ENCODE measurements around the gene C13orf46. TPM values are rescaled to one million over a fixed set of nuclear protein-coding genes. Genes with fewer than 3 reads are reported as not detected.

Gene C13orf46
- total RNA-seq (under 1 TPM in 1 of 2 donors, not detected in 1; 0.17 TPM), polyA plus RNA-seq (under 1 TPM in 1 of 2 donors, not detected in 1; 0.10 TPM)

DNA sequence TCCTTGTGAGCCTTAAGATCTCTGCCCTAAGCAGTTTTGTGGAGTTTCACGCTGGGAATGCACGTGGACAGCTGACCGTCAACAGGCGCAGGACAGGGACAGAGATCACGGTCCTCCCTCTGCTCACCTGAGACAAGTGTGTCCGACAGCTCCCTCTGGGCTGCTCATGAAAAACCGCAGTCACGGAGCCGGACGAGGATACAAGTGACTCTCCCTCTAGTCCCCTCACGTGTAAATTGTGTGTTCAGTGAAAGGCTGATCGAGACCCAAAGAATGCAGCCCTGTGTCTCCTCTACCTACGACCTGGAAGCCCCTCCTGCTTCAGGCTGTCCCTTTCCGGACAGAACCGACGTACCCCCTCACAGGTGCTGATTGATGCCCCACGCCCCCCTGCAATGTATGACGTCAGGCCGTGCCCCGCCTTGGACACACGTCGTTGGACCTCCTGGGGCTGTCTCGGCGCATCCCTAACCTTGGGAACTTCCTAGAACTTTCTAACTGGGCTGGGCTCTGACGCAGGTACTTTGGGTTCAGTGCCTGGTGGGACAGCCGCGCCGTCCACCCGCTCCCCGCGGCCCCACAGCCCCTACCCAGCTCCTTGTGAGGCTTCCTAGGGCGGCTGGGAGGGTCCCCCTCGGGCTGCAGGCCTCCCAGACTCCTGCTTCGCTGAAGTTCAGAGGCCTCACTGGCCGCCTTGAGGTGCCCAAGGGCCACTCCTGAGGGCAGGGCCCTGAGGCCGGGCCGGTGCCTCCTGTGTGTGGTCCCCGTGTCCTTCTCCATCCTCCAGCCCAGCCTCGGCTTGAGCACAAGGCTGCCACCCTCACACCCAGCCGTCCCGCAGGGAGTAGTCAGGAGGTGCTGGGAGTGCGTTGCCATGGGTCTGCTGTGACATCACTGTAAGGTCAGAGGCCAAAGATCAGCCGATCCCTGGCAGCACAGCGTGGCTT lies at the start of gene C13orf46:
Gene C13orf46, minus strand, starts transcription at position 859 of the 947 bp plus-strand sequence. Its CDS starts 79 bp downstream, at position 780.
- H3K27me3 ChIP-seq (ENCODE audit: control insufficient read depth in 4 of 4, insufficient read depth in 4 of 4, low read length in 3 of 4) = no peaks in the 10 kb centered on the region
- no peak for DNase-seq (ENCODE audit: low spot score)
- no peaks in the 10 kb centered on the region for H3K36me3 ChIP-seq (ENCODE audit: control insufficient read depth in 4 of 4, insufficient read depth in 3 of 4, low read depth in 1 of 4, low read length in 3 of 4)
- WGBS = 88% methylated on average over 44 of the region's 44 CpGs
- H3K9ac ChIP-seq (ENCODE audit: low read depth in 1 of 2, low read length in 2 of 2) = no peak within 1 kb of the TSS
- H3K27ac ChIP-seq (ENCODE audit: low read depth in 1 of 2, low read length in 2 of 2) = no peak within 1 kb of the TSS
- no peaks in the 10 kb centered on the region for H3K9me3 ChIP-seq (ENCODE audit: control insufficient read depth in 4 of 4, low read length in 3 of 4)
- peak in 1 of 2 donors; percentile 50 for TF ChIP-seq HNF4A (conservative IDR thresholded peaks at IDR 0.05)
- TF ChIP-seq SP1 (IDR thresholded peaks at IDR 0.05) = no peak
- peak in 1 of 2 donors; percentile 55 for TF ChIP-seq RXRA (IDR thresholded peaks at IDR 0.05)
- no peak within 1 kb of the TSS for H3K4me3 ChIP-seq (ENCODE audit: low read depth in 1 of 3, low read length in 3 of 3)
- H3K4me1 ChIP-seq (ENCODE audit: control insufficient read depth in 4 of 4, insufficient read depth in 4 of 4, low read length in 3 of 4) = peaks cover 12 to 20% (median 16%) of the 10 kb centered on the region in 4 donors

DNA sequence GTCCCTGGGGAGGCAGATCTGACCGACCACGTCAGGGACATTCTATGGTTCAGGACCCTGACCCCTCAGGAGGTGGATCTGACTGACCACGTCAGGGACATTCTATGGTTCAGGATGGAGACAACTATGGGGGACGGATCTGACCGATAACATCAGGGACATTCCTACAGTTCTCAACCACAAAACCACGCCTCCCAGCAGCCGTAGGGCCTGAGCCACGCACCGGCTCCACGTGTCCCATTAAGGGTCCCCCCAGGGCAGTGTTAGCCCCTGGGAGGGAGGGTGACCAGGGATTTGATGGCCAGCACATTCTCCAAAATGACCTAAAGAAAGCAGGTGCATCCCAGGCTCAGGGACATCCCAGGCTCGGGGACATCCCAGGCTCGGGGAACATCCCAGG lies 49.0 kb upstream of the C13orf46 start:
- Histone ChIP-seq H3K4me3 (ENCODE audit: low read depth in 1 of 3, low read length in 3 of 3) (no peak overlapping the region), H3K9ac (ENCODE audit: low read depth in 1 of 2, low read length in 2 of 2) (no peak overlapping the region), H3K27me3 (ENCODE audit: control insufficient read depth in 4 of 4, insufficient read depth in 4 of 4, low read length in 3 of 4) (no peaks in the 10 kb centered on the region), H3K27ac (ENCODE audit: low read depth in 1 of 2, low read length in 2 of 2) (no peak overlapping the region), H3K36me3 (ENCODE audit: control insufficient read depth in 4 of 4, insufficient read depth in 3 of 4, low read depth in 1 of 4, low read length in 3 of 4) (peaks cover 0 to 4% (median 1%) of the 10 kb centered on the region in 4 donors), H3K9me3 (ENCODE audit: control insufficient read depth in 4 of 4, low read length in 3 of 4) (no peaks in the 10 kb centered on the region), H3K4me1 (ENCODE audit: control insufficient read depth in 4 of 4, insufficient read depth in 4 of 4, low read length in 3 of 4) (no peaks in the 10 kb centered on the region)
- WGBS = 85% methylated on average over 12 of the region's 12 CpGs
- DNase-seq (ENCODE audit: low spot score) = no peak
- TF ChIP-seq HNF4G (IDR thresholded peaks at IDR 0.05) = no peak
- TF ChIP-seq, protein P1, sequence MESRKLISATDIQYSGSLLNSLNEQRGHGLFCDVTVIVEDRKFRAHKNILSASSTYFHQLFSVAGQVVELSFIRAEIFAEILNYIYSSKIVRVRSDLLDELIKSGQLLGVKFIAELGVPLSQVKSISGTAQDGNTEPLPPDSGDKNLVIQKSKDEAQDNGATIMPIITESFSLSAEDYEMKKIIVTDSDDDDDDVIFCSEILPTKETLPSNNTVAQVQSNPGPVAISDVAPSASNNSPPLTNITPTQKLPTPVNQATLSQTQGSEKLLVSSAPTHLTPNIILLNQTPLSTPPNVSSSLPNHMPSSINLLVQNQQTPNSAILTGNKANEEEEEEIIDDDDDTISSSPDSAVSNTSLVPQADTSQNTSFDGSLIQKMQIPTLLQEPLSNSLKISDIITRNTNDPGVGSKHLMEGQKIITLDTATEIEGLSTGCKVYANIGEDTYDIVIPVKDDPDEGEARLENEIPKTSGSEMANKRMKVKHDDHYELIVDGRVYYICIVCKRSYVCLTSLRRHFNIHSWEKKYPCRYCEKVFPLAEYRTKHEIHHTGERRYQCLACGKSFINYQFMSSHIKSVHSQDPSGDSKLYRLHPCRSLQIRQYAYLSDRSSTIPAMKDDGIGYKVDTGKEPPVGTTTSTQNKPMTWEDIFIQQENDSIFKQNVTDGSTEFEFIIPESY (IDR thresholded peaks at IDR 0.05) = no peak
- no peak for TF ChIP-seq FOXA1 (IDR thresholded peaks at IDR 0.05)
- no peak for TF ChIP-seq JUND (IDR thresholded peaks at IDR 0.05)
- TF ChIP-seq, protein P2, sequence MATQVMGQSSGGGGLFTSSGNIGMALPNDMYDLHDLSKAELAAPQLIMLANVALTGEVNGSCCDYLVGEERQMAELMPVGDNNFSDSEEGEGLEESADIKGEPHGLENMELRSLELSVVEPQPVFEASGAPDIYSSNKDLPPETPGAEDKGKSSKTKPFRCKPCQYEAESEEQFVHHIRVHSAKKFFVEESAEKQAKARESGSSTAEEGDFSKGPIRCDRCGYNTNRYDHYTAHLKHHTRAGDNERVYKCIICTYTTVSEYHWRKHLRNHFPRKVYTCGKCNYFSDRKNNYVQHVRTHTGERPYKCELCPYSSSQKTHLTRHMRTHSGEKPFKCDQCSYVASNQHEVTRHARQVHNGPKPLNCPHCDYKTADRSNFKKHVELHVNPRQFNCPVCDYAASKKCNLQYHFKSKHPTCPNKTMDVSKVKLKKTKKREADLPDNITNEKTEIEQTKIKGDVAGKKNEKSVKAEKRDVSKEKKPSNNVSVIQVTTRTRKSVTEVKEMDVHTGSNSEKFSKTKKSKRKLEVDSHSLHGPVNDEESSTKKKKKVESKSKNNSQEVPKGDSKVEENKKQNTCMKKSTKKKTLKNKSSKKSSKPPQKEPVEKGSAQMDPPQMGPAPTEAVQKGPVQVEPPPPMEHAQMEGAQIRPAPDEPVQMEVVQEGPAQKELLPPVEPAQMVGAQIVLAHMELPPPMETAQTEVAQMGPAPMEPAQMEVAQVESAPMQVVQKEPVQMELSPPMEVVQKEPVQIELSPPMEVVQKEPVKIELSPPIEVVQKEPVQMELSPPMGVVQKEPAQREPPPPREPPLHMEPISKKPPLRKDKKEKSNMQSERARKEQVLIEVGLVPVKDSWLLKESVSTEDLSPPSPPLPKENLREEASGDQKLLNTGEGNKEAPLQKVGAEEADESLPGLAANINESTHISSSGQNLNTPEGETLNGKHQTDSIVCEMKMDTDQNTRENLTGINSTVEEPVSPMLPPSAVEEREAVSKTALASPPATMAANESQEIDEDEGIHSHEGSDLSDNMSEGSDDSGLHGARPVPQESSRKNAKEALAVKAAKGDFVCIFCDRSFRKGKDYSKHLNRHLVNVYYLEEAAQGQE (IDR thresholded peaks at IDR 0.05) = no peak
- TF ChIP-seq FOXA2 (IDR thresholded peaks at IDR 0.05) = no peak
- TF ChIP-seq, protein P3, sequence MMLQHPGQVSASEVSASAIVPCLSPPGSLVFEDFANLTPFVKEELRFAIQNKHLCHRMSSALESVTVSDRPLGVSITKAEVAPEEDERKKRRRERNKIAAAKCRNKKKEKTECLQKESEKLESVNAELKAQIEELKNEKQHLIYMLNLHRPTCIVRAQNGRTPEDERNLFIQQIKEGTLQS (IDR thresholded peaks at IDR 0.05) = no peak
- no peak for TF ChIP-seq SP1 (IDR thresholded peaks at IDR 0.05)
- TF ChIP-seq EGR1 (IDR thresholded peaks at IDR 0.05; ENCODE audit: low read depth in 2 of 2) = no peak
- no peak for TF ChIP-seq RXRA (IDR thresholded peaks at IDR 0.05)
- no peak for TF ChIP-seq GABPA (IDR thresholded peaks at IDR 0.05 in 1 of 2, conservative IDR thresholded peaks at IDR 0.05 in 1 of 2)
- TF ChIP-seq, protein P4, sequence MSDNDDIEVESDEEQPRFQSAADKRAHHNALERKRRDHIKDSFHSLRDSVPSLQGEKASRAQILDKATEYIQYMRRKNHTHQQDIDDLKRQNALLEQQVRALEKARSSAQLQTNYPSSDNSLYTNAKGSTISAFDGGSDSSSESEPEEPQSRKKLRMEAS (IDR thresholded peaks at IDR 0.05) = no peak
- TF ChIP-seq TAF1 (conservative IDR thresholded peaks at IDR 0.05) = no peak
- TF ChIP-seq, protein P5, sequence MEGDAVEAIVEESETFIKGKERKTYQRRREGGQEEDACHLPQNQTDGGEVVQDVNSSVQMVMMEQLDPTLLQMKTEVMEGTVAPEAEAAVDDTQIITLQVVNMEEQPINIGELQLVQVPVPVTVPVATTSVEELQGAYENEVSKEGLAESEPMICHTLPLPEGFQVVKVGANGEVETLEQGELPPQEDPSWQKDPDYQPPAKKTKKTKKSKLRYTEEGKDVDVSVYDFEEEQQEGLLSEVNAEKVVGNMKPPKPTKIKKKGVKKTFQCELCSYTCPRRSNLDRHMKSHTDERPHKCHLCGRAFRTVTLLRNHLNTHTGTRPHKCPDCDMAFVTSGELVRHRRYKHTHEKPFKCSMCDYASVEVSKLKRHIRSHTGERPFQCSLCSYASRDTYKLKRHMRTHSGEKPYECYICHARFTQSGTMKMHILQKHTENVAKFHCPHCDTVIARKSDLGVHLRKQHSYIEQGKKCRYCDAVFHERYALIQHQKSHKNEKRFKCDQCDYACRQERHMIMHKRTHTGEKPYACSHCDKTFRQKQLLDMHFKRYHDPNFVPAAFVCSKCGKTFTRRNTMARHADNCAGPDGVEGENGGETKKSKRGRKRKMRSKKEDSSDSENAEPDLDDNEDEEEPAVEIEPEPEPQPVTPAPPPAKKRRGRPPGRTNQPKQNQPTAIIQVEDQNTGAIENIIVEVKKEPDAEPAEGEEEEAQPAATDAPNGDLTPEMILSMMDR (IDR thresholded peaks at IDR 0.05; ENCODE audit: low read depth, low read length, missing input control) = no peak
- no peak for TF ChIP-seq HNF4A (conservative IDR thresholded peaks at IDR 0.05)
- TF ChIP-seq NR2F2 (IDR thresholded peaks at IDR 0.05) = no peak
- TF ChIP-seq YY1 (IDR thresholded peaks at IDR 0.05) = no peak
- TF ChIP-seq RAD21 (IDR thresholded peaks at IDR 0.05) = no peak
